GM12892 (cell line): Measurements from ENCODE around the gene GLCE.
"Not testable (repeated sequence)": the region's sequence is repeated elsewhere in the genome, so short reads cannot be mapped to it uniquely, and the experiment has no call there.

ENCODE experiments used
- POLR2AphosphoS5 ChIP-seq: IDR thresholded peaks from 2 replicates; pipeline ENCODE4 v1.6.1; 2011; ENCODE audit warnings: low read depth, low read length, control low read depth
- TAF1 ChIP-seq: IDR thresholded peaks from 2 replicates; pipeline ENCODE4 v1.6.1; 2011; ENCODE audit warnings: low read depth, mild to moderate bottlenecking, control low read depth, low read length, borderline replicate concordance

DNA sequence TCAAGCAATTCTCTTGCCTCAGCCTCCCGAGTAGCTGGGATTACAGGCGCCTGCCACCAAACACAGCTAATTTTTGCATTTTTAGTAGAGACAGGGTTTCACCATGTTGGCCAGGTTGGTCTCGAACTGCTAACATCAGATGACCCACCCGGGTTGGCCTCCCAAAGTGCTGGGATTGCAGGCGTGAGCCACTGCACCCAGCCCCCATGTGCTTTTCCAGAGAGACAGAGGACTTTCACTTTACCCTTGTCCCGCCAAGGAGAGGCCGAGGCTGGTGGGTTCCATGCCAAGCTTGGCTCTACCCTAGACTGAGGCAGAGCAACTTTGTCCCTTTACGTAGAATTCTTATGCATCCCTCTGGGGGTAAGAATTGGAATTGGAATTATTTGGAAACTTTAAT is 140.7 kb downstream of the GLCE start:
- TF ChIP-seq TAF1, POLR2AphosphoS5: not testable (repeated sequence)
